SK-N-DZ (cell line): ENCODE measurements around the gene GPR17.

ENCODE experiments used
- DNase-seq: peaks from one replicate; pipeline ENCODE4 v3.0.0-alpha.2; 2015; ENCODE audit warnings: low spot score

Gene GPR17

DNA sequence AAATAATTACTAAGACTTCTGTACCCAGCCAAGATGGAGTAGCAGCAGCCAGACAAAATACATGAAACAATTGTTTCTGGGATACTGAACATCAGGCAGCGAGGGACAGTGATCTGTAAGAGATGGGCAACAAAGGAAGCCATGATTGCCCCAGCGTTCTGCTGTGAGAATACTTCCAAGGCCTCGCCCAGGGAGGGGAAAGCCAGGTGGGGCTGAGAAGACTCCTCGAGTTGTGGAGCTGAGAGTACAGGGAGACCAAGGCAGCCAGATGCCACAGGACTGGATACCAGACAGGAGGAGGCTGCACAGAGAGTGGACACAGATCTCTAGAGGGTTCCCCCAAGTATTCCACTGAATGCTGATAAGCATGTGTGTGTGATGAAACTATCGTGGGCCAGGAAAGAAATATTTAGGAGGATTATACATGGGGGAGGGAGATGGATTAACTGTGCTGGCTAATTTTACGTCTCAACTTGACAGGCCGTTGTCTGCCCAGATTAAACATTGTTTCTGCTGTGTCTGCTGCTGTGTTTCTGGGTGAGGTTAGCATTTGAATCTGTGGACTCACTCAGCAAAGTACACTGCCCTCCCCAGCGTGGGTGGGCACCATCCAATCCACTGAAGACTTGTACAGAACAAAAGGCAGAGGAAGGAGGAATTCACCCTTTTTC lies 39.6 kb downstream of the GPR17 start:
- DNase-seq, result no peak

DNA sequence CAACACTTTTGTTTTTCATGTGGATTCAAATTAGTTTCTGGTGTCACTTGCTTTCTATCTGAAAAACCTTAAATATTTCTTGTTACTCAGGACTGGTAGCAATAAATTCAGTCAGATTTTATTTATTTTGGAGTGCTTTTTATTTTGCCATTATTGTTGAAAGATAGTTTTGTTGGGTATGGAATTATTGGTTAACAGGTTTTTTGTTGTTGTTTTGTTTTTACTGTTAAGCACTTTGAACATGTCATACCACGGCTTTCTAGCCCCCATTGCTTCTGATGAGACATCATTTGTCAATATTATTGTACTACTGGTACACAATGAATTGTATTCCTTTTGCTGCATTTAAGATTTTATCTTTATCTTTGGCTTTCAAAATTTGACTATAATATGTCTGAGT lies 42.5 kb downstream of the GPR17 start:
- DNase-seq, result no peak

- DNase-seq, result no peak
These were observed 44.7 kb downstream of the GPR17 start for GRCh38 chr2:127690696-127691095.

GRCh38 chr2:127694986-127695385 lies 49.0 kb downstream of the GPR17 start:
- no peak for DNase-seq

DNA sequence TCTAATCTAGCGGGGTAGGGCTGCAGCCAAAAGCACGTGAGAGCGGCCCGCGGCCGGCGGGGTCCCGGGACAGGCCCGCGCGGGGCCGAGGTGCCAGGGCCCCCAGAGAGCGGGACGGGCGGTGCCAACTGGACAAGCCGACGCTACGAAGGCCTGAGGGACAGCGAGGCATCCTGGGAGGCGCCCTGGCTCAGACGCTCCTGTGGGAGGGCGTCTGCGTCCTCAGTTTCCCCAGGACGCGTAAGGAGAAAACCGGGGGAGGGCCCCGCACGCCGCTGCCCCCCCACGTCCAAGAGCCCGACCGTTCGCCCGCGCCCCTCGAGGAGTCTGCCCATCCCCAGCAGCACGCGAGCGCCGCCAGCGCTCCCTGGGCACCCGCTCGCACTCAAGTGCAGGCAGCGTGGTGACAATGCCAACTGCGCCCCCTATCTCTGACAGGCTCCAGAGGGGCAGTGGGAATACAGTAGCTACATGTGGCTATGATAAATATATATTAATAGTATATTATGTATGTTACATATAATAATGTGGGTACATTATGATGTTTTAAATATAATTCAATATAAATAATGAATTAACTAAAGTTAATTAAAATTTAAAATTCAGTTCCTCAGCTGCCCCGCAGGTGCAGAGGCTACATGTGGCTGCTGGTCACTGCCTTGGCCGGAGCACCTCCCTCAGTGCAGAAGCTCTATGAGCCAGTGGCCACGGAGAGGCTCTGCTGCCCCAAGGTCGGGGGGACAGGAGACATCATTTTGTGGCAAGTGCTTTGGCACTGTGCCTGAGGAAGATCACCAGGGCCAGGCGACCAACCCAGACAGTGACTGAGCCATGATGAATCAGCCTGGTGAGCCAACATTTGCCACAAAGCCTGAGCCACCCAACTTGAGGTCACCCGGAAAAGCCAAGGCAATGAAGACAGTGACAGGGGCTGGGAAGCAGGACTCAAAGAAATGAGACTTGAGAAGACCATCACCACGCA lies 49.8 kb downstream of the GPR17 start:
- DNase-seq, result peak; percentile 52

DNA sequence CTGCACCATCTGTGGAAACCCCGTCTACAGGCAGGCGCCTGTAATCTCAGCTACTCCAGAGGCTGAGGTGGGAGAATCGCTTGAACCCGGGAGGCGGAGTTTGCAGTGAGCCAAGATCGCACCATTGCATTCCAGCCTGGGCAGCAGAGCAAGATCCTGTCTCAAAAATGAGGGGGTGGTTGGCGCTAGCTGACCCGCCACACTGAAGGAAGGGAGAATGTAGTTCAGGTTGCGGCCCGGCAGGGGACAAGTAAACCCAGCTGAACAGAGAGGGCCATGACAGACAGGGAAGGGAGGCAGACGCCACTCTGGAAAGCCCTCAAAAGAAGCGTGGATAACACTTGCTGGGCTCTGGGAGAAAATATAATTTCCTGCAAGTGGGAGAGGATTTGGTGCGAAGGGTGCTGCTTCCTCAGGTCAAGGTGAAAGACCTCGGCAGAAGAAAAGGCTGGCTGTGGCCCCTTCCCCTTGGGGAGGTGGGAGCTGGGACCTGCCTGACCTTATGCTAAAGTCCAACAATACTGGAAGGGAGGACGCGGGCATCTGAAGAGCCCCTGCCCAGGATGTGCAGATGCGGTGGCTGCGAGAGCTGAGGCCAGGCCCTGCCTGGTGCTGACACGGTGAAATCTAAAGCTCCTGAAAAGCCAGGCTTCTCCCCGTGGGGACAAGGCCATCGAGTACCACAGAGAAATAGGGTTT lies 51.7 kb downstream of the GPR17 start:
- DNase-seq, result no peak

- DNase-seq, result no peak
These were observed 52.8 kb downstream of the GPR17 start for GRCh38 chr2:127698553-127699355.

GRCh38 chr2:127700527-127701192 lies 54.7 kb downstream of the GPR17 start:
- DNase-seq, result no peak

GRCh38 chr2:127701193-127701650 lies 55.3 kb downstream of the GPR17 start, which contains the start of gene SFT2D3:
Gene SFT2D3 (plus strand): TSS chr2:127701497. CDS start chr2:127701529, 32 bp downstream.
- peak; percentile 90 for DNase-seq

- peak; percentile 71 for DNase-seq
These were observed 55.9 kb downstream of the GPR17 start for GRCh38 chr2:127701651-127702394.
